ENCODE data around the gene ZKSCAN1.

The ZKSCAN1 gene

DNA sequence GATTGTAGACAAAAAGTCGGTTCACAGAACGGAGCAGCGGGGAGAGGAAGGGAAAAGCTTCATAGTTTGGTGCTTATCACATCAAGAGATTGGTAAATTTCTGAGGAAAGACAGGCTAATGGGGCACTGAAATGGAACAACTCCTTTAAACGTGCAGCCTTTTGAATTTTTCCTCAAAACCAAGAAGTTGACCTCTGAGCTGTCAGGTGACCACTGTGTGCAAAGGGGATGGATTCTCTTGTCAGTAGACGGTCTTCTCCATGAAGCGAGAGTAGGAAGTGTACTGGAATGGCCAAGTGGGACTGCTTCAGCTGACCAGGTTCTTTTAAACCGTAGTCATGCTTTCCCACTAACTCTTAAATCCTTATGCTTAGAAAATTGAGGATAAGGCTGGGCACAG is 22.9 kb downstream of the ZKSCAN1 start:
- DNase-seq (ENCODE audit: low spot score), result no peak

DNA sequence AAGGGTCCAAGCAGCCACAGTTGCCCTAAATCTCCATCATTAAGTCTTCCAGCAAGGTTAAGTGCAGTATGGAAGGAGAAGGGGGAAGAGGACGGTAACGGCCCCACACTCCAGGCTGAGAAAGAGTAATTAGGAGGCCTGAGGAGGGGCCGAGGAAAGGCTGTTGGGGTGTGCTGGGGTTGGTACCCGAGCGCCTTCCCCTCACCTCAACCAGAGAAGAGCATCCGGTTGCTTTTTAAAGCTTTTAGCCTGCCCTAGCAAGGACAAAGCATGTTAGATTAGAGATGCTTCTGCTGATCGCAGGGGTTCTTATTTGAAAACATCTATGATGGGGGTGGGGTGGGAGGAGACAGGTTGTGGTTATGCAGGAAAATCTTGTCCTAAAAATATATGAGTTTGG is 25.2 kb downstream of the ZKSCAN1 start:
- no peak for DNase-seq (ENCODE audit: low spot score)

DNA sequence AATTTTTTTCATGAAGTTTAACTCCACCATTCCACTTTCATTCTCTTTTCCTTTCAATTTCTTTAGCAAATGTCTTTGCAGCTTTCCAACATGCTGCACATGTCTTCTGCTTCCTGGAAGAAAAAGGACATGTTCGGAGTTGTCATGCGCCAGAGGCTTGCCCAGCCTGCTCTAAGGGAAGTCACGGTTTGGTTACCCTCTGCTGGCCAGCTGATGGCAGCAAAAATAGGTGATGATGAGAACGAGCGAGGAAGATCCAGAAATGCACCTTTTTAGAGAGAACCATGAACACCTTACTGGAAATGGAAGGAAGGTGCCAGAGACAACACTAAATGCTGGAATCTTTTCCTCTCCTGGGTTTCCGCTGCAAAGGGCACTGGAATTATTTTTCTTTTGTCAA is 29.3 kb downstream of the ZKSCAN1 start:
- no peak for DNase-seq (ENCODE audit: low spot score)

DNA sequence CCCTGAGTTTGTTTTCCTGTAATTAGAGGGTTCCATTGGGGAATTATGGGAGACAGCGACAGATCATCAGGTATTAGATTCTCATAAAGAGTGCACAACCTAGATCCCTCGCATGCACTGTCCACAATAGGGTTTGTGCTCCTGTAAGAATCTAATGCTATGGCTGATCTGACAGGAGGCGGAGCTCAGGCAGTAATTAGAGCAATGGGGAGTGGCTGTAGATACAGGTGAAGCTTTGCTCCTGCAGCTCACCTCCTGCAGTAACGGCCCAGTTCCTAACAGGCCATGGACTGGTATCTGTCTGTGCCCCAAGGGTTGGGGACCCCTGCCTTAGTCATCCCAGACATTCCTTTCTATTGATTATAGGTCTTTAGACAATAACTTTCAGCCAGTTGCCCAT is 33.3 kb downstream of the ZKSCAN1 start:
- DNase-seq (ENCODE audit: low spot score), result no peak

DNA sequence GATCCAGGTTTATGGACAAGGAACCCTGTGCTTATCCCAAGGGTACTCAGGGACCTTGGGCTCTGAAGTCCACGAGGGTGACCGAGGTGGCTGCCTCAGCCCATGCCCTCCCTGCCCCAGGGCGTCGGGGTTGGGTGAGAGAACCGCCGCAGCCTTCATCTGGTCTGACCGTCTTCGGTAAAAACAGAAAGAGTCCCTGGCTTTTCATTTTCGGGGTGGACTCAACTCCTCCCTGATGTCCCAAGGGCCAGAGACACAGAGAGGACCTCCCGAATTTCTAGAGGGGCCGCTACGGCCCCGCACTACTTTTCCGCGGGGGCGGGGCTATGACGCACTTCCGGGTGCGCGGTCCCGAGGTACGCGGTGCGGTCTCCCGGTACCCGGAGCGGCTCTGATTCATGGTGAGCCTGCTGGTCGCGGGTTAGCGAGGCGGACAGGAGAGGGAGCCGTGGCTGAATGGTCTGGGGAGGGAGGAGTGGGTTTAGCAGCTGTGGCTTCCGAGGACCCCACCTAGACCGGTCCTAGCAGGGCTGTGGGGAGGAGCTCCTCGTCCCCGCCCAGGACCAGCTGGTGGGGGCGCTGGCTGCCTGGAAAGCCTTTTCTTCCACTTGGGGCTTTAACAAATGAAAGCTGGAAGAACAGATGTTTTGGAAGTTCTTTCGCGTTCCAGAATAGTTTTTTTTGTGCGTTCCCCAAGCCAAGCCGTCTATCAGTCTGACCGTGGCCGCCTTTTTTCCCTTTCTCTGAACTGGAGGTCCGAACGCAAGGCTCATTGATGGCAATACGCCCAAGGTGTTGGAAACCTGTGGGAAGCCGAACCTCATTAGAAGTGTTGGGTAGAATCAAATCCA is 34.3 kb downstream of the ZKSCAN1 start, which contains the start of gene ZSCAN21:
ZSCAN21 (plus strand) TSS at position 334 of the 851 bp plus-strand sequence. CDS start 7,233 bp downstream, outside the sequence.
- DNase-seq (ENCODE audit: low spot score), result peak; percentile 97

DNA sequence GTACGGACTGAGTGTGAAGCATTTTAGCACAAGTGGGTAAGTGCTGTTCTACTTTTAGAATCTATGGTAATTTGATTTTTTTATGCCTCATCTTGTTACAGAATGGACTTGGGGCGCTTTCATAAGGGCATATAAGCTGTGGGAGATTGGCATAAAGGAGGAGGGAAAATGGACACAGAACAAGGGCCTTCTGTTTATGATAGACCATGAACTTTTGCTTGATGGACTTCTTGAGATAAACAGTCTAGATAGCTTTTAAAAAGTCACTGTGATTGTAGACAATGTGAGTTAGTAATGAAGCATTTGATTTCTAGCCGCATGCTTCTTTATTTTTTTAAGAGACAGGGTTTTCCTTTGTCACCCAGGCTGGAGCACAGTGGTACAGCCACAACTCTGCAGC is 36.2 kb downstream of the ZKSCAN1 start:
- no peak for DNase-seq (ENCODE audit: low spot score)

DNA sequence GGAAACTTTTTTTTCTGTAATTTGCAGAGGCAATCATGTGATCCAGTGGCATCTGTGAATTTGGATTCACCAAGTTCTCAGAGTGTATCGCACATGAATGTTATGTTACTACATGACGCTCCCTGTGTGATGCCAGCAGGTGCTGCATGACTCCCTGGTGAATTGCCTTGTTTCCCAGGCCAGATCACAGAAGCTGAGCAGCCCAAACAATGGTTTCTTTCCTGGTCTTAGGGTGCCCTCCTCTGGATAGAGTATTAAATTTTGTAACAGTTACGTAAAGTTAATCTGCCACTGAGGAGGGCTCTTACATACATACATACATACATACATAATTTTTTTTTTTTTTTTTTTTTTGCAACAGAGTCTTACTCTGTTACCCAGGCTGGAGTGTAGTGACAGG is 37.8 kb downstream of the ZKSCAN1 start:
- DNase-seq (ENCODE audit: low spot score), result peak; percentile 62

DNA sequence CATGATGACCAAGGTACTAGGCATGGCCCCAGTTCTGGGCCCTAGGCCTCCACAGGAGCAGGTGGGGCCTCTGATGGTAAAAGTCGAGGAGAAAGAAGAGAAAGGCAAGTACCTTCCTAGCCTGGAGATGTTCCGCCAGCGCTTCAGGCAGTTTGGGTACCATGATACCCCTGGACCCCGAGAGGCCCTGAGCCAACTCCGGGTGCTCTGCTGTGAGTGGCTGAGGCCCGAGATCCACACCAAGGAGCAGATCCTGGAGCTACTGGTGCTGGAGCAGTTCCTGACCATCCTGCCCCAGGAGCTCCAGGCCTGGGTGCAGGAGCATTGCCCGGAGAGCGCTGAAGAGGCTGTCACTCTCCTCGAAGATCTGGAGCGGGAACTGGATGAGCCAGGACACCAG is 41.6 kb downstream of the ZKSCAN1 start:
- DNase-seq (ENCODE audit: low spot score), result no peak

DNA sequence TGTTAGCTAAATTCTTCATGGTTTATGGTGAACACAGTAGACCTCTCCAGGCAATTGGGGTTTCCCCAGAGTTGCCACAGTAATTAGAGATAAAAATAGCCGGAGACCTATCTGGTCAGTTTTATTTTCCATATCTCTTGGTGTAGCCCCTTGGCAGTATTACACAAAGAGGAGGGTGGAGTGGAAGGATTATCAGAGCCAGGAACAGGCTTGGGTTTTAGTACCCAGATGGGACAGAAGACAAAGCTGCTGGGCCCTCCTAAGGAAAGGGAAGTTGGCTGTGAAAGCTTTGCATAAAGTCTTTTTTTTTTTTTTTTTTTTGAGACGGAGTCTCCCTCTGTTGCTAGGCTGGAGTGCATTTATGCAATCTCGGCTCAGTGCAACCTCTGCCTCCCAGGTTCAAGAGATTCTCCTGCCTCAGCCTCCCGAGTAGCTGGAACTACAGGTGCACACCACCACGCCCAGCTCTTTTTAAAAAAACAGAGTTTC is 43.9 kb downstream of the ZKSCAN1 start:
- no peak for DNase-seq (ENCODE audit: low spot score)

DNA sequence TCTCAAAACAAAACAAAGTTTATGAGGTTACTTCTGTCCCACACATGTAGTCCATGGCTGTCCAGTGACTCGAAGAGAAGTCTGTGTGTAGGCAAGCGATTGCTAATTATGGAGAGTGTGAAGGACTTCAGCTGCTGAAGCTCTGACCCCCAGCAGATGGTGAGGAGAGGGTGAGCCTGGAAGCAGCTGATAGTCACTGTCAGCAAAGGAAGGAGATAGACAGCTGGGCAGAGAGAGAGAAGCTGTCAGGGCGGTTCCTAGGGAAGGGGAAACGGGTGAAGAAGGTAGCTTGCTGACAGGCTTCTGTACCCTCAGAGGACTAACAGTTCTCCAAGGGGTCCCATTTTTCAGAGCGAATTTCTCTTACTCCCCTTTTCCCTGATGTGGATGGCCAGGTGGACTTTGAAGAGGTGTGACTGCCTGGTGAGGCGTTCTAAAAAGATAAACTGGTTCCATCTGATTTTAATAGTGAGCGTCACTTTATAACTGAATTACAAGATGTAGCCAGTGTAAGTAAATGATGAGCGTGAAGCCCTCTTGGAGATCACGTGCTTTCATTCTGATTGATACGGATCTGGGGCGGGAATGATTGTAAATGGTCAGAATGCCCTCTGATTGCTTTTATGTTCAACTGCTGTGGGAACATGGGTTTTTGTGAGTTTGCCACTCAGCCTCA is 46.3 kb downstream of the ZKSCAN1 start:
- no peak for DNase-seq (ENCODE audit: low spot score)

DNA sequence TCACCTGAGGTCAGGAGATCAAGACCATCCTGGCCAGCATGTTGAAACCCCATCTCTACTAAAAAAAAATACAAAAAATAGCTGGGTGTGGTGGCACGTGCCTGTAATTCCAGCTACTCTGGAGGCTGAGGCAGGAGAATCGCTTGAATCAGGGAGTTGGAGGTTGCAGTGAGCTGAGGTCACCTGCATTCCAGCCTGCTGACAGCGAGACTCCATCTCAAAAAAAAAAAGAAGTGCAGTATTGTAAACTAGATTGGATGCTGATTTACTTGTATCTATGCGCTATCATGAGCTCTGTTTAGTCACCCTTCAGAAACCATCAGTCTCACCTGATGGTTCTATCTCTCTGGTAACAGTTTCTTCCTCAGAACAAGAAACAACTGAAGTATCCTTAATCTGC is 48.0 kb downstream of the ZKSCAN1 start:
- DNase-seq (ENCODE audit: low spot score), result no peak

DNA sequence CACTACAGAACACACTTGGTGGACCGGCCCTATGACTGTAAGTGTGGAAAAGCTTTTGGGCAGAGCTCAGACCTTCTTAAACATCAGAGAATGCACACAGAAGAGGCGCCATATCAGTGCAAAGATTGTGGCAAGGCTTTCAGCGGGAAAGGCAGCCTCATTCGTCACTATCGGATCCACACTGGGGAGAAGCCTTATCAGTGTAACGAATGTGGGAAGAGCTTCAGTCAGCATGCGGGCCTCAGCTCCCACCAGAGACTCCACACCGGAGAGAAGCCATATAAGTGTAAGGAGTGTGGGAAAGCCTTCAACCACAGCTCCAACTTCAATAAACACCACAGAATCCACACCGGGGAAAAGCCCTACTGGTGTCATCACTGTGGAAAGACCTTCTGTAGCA is 48.8 kb downstream of the ZKSCAN1 start:
- DNase-seq (ENCODE audit: low spot score), result no peak

DNA sequence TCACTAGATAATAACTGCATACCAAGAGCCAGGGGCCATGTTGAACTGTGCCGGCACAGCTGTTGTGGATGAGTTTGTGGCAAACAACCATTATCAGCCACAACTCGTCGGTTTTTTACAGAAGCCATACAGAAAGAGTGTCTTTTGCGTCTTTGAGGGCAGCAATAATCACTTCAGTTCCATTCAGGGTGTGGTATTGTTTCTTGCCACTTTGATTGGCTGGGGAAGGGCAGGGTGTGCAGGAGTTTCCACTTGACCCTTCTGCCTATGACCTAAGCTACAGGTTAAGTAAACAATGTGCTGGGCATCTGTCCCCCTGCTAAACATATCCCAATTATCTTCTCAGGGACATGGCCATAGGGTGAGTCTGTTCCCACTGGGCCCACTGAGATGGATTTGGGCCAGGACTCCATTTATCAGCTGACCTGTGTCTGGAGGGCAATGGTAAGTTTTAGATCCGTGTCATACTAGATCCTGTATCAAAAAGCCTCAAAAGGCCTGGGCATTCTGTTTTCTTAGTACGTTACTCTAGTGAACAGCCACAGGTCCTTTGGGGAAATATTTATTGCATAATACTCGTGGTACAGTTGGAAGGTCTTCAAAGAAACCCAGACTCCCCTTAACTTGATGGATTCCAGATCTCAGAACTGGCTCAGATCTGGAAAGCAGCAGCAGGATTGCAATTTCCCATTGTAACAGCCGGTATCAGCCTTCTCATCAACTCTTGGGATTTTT is 50.2 kb downstream of the ZKSCAN1 start:
- peak; percentile 55 for DNase-seq (ENCODE audit: low spot score)

DNA sequence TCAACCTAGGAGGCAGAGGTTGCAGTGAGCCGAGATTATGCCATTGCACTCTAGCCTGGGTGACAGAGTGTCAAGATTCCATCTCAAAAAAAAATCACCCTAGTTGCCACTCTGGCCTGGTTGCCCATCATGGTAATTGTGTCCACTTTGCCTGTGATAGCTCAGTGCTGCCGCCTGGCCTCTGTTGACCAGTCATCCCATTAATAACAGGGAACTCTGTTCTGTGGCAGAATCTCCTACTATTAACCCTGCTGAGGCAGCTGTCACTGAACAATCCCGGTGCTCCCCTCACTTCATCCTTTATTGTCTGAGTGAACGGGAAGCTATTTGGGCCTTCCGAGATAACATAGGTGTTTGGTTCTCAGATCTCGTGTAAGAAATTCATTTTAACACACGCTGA is 51.6 kb downstream of the ZKSCAN1 start:
- DNase-seq (ENCODE audit: low spot score), result no peak

DNA sequence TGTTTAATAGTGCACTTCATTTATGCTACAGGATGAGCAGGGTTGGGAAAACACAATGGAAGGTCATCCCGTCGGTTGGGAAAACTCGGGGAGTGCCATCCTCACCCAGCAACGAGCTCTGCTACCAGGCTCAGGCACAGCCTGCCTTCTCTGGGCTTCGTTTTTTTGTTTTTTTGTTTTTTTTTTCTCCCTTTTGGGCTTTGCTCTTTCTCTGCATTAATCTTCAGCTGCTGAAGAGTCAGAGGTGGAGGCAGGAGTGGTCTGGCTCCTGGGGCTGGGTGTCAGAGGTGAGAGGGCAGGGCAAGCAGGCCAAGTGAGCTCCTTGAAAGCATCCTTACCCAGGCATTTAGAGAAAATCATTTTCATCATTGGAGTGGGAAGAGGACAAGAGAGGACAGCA is 54.6 kb downstream of the ZKSCAN1 start:
- DNase-seq (ENCODE audit: low spot score), result no peak

DNA sequence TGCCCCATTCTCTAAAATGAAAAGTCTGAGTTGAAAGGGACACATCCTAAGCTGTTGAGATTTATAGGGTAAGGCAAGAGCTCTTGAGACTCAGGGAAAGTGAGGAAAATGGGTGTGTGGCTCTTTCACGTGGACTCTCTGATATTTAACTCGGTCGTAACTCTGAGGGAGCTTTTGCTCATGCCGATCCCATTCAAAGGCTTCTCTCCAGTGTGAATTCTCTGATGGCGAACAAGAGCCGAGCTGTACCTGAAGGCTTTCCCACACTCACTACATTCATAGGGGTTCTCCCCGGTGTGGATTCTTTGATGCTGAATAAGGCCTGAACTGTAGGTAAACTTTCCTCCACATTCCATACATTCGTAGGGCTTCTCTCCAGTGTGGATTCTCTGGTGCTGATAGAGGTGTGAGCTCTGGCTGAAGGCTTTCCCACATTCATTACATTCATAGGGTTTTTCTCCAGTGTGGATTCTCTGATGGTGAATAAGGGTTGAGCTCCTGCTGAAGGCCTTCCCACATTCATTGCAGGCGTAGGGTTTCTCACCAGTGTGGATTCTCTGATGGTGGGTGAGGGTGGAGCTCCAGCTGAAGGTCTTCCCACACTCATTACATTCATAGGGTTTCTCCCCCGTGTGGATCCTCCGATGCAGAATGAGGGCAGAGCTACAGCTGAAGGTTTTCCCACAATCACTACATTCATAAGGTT is 55.8 kb downstream of the ZKSCAN1 start:
- DNase-seq (ENCODE audit: low spot score), result no peak

DNA sequence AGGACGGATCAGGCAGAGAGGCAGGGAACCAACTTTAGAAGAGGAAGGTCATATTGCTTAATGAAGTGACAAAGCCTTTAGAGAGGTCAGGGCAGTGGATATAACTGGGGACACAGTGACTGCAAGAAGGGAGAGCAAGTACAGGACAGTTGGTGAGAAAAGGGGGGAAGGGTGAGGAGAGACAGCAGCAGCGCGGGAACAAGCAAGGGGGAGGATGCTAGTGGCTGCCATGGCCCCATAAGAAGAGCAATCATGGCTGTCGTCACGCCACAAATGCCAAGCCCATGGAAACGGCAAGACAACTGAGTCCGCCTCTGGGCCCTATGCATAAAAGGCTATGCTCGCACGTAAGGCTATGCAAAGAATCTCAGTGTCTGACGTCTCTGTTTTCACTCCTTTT is 57.1 kb downstream of the ZKSCAN1 start:
- no peak for DNase-seq (ENCODE audit: low spot score)

DNA sequence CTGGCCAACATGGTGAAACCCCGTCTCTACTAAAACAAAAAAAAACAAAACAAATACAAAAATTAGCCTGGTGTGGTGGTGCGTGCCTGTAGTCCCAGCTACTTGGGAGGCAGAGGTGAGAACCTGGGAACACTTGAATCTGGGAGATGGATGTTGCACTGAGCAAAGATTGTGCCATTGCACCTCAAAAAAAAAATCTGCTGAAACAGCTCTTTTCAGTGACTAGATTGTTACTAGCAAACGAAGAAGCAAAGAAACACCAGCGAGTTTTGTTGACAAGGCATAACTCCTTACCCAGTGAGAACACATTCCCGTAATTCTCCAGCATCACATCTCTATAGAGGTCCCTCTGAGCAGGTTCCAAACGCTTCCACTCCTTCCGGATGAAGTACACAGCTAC is 59.4 kb downstream of the ZKSCAN1 start:
- DNase-seq (ENCODE audit: low spot score), result no peak

DNA sequence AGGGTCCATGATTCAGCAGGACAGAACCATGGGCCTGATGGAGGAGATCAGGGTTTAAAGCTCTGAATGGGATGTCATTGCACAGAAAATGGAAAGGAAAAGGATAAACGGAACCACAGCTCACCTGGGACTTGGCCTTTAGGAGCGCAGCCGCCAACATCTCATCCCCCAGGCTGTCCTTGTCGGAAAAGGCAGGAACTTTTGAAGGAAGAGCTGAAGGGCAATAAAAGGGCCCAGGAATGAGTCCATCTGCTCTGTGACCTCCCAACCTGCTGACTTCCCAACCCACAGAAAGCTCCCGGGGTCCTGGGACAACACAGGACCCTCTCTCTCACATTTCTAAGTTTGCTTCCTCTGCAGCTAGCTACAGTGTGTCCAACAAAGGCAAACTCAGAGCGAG is 60.0 kb downstream of the ZKSCAN1 start:
- DNase-seq (ENCODE audit: low spot score), result no peak

DNA sequence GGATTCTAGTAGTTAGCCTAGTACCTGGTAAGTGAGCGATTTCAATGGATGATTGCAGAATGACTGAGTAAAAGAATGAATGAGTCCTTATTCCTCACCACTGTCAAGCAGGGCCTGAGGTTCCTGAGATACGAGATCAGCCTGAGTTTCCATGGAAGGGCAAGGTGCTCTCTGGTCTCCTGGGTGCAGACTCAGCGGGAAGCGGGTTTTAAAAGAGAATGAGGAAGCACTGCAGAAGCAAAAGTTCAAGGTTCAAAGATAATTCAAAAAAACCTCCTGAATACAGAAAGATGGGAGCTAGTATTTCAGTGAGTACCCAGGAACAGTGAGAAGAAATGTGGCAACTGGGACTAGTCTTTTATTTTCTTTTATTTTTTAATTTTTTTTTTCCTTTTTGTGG is 61.8 kb downstream of the ZKSCAN1 start:
- DNase-seq (ENCODE audit: low spot score), result no peak

DNA sequence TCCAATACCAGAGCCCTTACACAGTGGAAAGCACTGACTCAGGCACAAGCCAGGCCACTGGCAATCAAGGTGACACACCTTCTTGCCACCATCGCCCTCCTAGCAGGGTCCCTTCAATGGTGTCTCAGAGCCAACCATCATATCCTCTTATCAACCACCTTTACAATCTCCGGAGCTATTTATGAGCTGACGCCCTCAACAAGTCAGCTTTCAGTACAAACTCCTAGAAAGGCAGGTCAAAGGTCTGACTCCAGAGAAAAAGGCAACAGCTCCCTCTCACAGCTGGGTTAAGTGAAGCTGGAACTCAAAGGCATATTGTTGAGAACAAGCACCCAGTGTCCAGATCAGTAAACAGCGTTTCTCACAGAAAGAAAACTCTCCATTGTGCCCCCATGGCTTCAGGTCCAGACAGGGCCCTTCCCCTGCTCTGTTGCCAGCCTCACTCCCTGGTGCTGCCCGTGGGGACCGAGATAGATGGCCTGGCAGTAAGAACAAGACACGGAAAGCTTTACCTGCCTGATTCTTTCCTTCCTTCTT is 63.7 kb downstream of the ZKSCAN1 start:
- no peak for DNase-seq (ENCODE audit: low spot score)

Data from AG20443 (cell line).